Activated T-helper 1 cell treated with anti-CD3 and anti-CD28 coated beads, Interleukin-12 subunit alpha, Interleukin-12 subunit beta, Interleukin-2, Interleukin-4 antibody, amounts not matched to agents 30 ng/mL and 10 ng/mL and 1 ng/mL, durations not matched to agents 14 hours and 24 hours and 36 hours (primary cell): ENCODE measurements around the gene FAM117B. TPM values are rescaled to one million over a fixed set of nuclear protein-coding genes. Genes with fewer than 3 reads are reported as not detected.

Experiments used
- DNase-seq: peaks from one replicate; pipeline ENCODE4 v3.0.0; 2021; ENCODE audit warnings: low spot score
- H3K27ac Mint-ChIP-seq: one replicate; pipeline ENCODE4 v1.8.0; 2021; ENCODE audit warnings: mild to moderate bottlenecking, mixed read lengths
- H3K27me3 Mint-ChIP-seq: one replicate; pipeline ENCODE4 v1.8.0; 2022; ENCODE audit warnings: mild to moderate bottlenecking, moderate library complexity, mixed read lengths; ENCODE audit not compliant: insufficient read depth
- H3K36me3 Mint-ChIP-seq: one replicate; pipeline ENCODE4 v1.8.0; 2021; ENCODE audit warnings: low read depth, mixed read lengths
- H3K4me1 Mint-ChIP-seq: one replicate; pipeline ENCODE4 v1.8.0; 2021; ENCODE audit warnings: low read depth, mixed read lengths
- H3K4me3 Mint-ChIP-seq: one replicate; pipeline ENCODE4 v1.8.0; 2021; ENCODE audit warnings: mild to moderate bottlenecking, moderate library complexity, mixed read lengths
- H3K9me3 Mint-ChIP-seq: one replicate; pipeline ENCODE4 v1.8.0; 2021; ENCODE audit warnings: mixed read lengths
- intact Hi-C: fragments of 100-400 bp; cut with micrococcal nuclease; formaldehyde crosslinking; loops from one replicate; pipeline ENCODE4 v1.15.1; 2024
- total RNA-seq: library from RNA; stranded (reverse); gene quantifications from 2 replicates; pipeline ENCODE4 v1.2.3, GENCODE V29; 2022

FAM117B gene
- total RNA-seq, 1 donor from 2014 or later, result 9.3 TPM

DNA sequence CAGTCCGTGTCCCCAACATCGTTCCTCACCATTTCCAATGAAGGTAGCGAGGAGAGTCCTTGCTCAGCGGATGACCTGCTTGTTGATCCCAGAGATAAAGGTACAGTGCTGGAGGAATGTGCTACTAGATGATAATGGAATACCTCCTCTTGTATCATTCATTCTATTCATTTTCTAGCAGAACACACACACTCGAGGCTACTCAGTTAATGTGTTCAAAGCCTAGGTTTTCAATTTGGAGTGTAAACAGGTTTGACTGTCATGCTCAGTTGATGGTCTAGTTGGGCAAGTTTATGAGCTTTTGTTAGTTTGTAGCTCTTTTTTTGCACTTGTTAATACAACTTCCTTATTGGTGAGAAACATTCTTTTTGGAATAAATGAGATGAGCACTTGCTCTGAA, 122.6 kb downstream of the FAM117B start:
- peaks cover 6% of the 10 kb centered on the region for H3K36me3 Mint-ChIP-seq
- no peak overlapping the region for H3K4me3 Mint-ChIP-seq
- DNase-seq, result no peak
- no peak overlapping the region for H3K27ac Mint-ChIP-seq
- intact Hi-C loops, result no loop called here
- no peaks in the 10 kb centered on the region for H3K9me3 Mint-ChIP-seq
- H3K27me3 Mint-ChIP-seq, result no peaks in the 10 kb centered on the region
- H3K4me1 Mint-ChIP-seq, result peaks cover 16% of the 10 kb centered on the region

DNA sequence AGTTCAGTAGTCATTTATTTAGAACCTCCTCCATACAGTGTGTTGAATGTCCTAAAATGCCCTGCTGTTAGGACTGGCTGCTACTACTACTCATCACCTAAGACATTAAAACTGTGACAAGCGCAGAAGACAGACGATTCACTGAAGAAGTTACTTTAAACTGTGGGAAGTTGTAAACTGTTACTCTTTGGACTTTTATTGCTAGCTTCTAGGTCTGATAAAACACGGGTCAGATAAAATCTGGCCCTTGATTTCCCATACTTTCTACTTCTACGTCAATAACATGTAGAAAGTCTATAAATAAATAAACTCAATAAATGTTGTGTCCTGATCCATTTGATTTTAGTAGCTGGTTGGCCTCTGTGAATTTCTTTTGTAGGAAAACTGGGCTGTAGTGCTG, 123.4 kb downstream of the FAM117B start:
- Mint-ChIP-seq H3K4me3 (no peak overlapping the region), H3K9me3 (no peaks in the 10 kb centered on the region), H3K27me3 (no peaks in the 10 kb centered on the region), H3K4me1 (peaks cover 23% of the 10 kb centered on the region), H3K36me3 (peaks cover 9% of the 10 kb centered on the region), H3K27ac (no peak overlapping the region)
- DNase-seq, result no peak
- intact Hi-C loops, result no loop called here

DNA sequence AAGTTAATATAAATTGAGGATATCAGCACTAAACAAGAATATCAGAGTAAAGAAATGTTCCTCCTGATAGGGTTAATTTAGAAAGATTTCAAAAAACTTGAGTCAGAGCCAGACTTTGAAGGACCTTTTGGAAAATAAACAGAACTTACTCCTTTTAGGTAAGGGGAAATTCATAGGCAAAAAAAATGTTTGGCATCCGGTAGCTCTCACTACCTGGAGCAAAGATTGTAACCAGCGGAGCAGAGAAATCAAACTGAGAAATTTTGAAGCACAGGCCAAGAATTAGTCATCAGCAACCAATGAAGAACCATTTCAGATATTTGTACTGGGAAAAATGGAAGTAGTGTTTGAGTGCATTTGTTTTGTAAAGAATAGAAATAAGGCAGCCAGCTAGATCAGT, 123.8 kb downstream of the FAM117B start:
- no peak overlapping the region for H3K4me3 Mint-ChIP-seq
- no peaks in the 10 kb centered on the region for H3K9me3 Mint-ChIP-seq
- intact Hi-C loops, result no loop called here
- peaks cover 23% of the 10 kb centered on the region for H3K4me1 Mint-ChIP-seq
- no peaks in the 10 kb centered on the region for H3K27me3 Mint-ChIP-seq
- no peak for DNase-seq
- no peak overlapping the region for H3K27ac Mint-ChIP-seq
- peaks cover 8% of the 10 kb centered on the region for H3K36me3 Mint-ChIP-seq

DNA sequence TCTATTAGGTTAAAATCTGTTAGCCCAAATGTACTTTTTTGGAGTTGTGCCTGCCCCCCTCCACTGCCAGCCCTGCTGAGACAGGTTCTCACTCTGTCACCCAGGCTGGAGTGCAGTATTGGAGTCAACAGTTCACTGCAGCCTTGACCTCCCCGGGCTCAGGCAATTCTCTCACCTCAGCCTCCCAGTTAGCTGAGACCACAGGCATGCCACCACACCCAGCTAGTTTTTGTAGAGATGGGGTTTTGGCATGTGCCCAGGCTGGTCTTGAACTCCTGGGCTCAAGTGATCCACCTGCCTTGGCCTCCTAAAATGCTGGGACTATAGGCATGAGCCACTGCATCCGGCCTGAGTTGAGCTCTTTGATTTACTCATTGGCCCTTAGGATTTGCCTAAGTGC, 126.1 kb downstream of the FAM117B start:
- H3K27ac Mint-ChIP-seq, result no peak overlapping the region
- no peaks in the 10 kb centered on the region for H3K9me3 Mint-ChIP-seq
- H3K27me3 Mint-ChIP-seq, result no peaks in the 10 kb centered on the region
- intact Hi-C loops, result loop anchor here (5.0 kb wide), 1 partner anchor 111 kb away; the partner anchor contains the start of gene ICA1L
- no peak for DNase-seq
- peaks cover 15% of the 10 kb centered on the region for H3K36me3 Mint-ChIP-seq
- no peak overlapping the region for H3K4me3 Mint-ChIP-seq
- H3K4me1 Mint-ChIP-seq, result peaks cover 23% of the 10 kb centered on the region

DNA sequence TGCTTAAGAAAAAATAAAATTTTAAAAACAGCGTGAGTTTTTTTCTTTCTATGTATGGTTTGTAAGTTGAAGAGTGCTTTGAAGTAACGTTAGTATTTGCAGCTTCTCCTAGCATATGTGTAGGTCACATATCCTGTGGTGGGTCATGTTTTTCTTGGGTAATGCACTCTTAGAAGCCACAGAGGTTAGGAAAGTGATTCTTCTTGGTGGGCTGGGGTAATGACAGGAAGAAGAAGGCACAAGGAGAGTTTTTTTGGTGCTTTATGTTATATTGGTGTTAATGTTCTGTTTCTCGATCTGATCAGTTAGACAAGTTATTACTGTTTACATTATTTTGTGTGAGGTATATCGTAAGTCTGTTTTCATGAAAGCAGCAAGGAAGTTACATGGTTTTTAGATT, 127.8 kb downstream of the FAM117B start:
- H3K36me3 Mint-ChIP-seq, result peaks cover 17% of the 10 kb centered on the region
- DNase-seq, result no peak
- H3K27ac Mint-ChIP-seq, result peak overlapping the region; percentile 9
- H3K4me3 Mint-ChIP-seq, result peak overlapping the region; percentile 1
- H3K4me1 Mint-ChIP-seq, result peaks cover 23% of the 10 kb centered on the region
- no peaks in the 10 kb centered on the region for H3K27me3 Mint-ChIP-seq
- intact Hi-C loops, result loop anchor here (2.0 to 5.0 kb wide), 2 partner anchors 110 to 124 kb away; partner anchors contain the start of gene ICA1L
- H3K9me3 Mint-ChIP-seq, result no peaks in the 10 kb centered on the region

DNA sequence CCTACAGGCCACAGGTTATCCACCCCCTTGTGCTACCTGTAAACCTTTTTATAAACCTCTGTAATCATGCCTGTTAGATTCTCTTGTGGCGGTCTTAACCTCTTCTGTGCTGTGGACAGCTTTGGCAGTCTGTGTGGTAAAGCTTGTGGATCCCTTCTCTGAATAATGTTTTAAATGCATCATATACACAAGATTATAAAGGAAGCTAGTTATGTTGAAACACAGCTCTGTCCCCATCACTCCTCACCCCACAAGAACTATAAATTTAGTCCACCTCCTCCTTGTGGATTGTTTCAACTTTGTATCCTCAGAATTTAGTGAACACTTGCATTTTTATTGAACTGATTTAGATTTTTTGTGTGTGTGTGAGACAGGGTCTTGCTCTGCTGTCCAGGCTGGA, 129.1 kb downstream of the FAM117B start:
- H3K4me1 Mint-ChIP-seq, result peaks cover 23% of the 10 kb centered on the region
- DNase-seq, result no peak
- intact Hi-C loops, result loop anchor here (2.0 to 5.0 kb wide), 2 partner anchors 108 to 125 kb away; partner anchors contain the start of gene ICA1L
- H3K36me3 Mint-ChIP-seq, result peaks cover 20% of the 10 kb centered on the region
- no peaks in the 10 kb centered on the region for H3K27me3 Mint-ChIP-seq
- no peak overlapping the region for H3K4me3 Mint-ChIP-seq
- no peaks in the 10 kb centered on the region for H3K9me3 Mint-ChIP-seq
- H3K27ac Mint-ChIP-seq, result no peak overlapping the region

DNA sequence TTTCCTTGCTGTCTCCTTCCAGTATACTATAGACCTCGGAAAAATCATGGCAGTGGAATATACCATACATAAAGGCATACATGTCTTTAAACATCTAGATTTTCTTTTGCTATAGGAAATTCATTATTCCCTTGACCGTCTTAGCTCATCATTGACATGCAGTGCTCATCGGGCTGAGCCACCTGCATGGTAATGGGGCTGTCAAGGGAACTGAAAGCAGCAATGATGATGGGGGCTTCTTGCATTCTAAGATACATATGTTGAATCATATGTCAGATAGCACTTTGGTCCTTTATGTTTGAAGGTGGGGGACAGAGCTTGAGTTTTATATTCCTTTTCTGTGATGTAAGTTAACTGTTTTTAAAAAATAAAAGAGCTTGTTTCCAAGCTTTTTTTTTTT, 130.2 kb downstream of the FAM117B start:
- no peak overlapping the region for H3K4me3 Mint-ChIP-seq
- intact Hi-C loops, result loop anchor here (5.0 kb wide), 1 partner anchor 107 kb away; the partner anchor contains the start of gene ICA1L
- H3K9me3 Mint-ChIP-seq, result no peaks in the 10 kb centered on the region
- DNase-seq, result no peak
- H3K27me3 Mint-ChIP-seq, result no peaks in the 10 kb centered on the region
- H3K36me3 Mint-ChIP-seq, result peaks cover 23% of the 10 kb centered on the region
- H3K4me1 Mint-ChIP-seq, result peaks cover 23% of the 10 kb centered on the region
- H3K27ac Mint-ChIP-seq, result no peak overlapping the region

DNA sequence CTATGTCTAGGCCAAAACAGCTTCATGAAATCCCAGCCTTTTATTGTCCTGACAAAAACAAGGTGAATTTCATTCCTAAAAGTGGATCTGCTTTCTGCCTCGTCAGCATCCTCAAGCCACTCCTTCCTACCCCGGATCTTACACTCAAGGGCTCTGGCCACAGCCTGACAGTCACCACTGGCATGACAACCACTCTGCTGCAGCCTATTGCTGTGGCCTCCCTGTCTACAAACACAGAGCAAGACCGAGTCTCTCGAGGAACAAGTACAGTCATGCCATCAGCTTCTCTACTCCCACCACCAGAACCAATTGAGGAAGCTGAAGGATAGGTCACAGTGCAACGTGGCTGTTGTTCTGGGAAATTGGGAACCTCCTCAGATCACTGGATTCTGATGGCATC, 130.7 kb downstream of the FAM117B start:
- no peaks in the 10 kb centered on the region for H3K27me3 Mint-ChIP-seq
- no peak for DNase-seq
- H3K27ac Mint-ChIP-seq, result no peak overlapping the region
- intact Hi-C loops, result no loop called here
- no peak overlapping the region for H3K4me3 Mint-ChIP-seq
- H3K36me3 Mint-ChIP-seq, result peaks cover 24% of the 10 kb centered on the region
- peaks cover 22% of the 10 kb centered on the region for H3K4me1 Mint-ChIP-seq
- H3K9me3 Mint-ChIP-seq, result no peaks in the 10 kb centered on the region

DNA sequence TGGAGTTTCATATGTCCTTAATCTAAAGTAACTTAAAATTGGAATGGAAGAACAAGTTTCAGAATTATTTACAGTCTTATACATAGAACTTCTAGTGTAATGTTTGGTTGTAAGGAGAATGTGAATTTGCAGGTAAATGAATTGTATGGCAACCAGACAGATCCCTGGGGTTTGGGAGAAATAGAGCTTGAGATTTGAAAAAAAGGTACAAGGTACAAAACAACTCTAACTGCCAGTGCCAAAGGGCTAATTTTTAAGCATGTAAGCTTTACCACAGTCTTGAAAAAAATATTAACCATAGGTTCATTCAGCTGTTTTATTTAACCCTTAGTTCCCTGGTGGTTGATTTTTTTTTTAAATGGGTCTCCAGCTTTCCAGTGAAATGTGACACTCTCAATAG, 133.5 kb downstream of the FAM117B start:
- no peak for DNase-seq
- intact Hi-C loops, result no loop called here
- no peak overlapping the region for H3K27ac Mint-ChIP-seq

DNA sequence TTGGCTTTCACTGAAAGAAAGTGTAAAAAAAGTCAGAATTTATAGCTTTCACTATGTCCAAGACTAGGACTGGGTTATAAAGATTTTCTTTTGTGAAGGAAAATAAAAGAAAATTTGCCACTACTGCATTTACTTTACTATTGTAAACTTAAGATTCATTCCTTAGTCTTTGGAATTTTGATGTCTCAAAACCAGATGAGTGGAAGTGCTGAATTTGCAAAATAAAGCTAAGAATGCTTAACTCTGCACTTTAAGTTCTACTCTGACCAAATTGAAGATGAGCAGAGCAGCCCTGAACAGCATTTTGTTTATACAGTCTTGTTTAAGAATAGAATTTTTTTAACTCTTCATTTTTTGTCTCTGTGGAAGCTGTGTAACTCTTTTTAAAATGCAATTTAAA, 134.4 kb downstream of the FAM117B start:
- no peak for DNase-seq
- H3K27ac Mint-ChIP-seq, result no peak overlapping the region
- H3K9me3 Mint-ChIP-seq, result no peaks in the 10 kb centered on the region
- no peaks in the 10 kb centered on the region for H3K4me1 Mint-ChIP-seq
- no peaks in the 10 kb centered on the region for H3K27me3 Mint-ChIP-seq
- peaks cover 13% of the 10 kb centered on the region for H3K36me3 Mint-ChIP-seq
- intact Hi-C loops, result no loop called here
- H3K4me3 Mint-ChIP-seq, result no peak overlapping the region

More for the DNA sequence above, 133.5 kb downstream of the FAM117B start:
- Mint-ChIP-seq H3K27me3 (no peaks in the 10 kb centered on the region), H3K36me3 (peaks cover 16% of the 10 kb centered on the region), H3K9me3 (no peaks in the 10 kb centered on the region), H3K4me1 (no peaks in the 10 kb centered on the region), H3K4me3 (no peak overlapping the region)

DNA sequence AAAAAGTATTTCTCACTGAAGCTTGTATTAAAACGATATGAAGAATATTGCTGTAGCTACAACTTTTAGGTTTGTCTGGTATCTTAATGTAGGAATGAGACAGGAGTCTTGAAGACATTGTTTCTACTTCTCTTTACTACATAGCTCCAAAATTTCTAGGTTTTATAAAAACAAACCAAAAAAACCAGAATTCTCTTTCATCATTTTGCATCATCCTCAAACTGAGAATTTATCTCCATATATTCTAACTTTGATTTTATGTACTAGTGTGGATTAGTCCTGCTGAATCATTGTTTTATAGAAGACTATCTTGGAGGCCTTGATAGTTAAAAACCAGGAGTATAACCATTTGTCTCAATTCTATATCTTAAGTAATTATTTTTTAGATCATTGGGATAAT, 136.6 kb downstream of the FAM117B start:
- H3K27ac Mint-ChIP-seq, result no peak overlapping the region
- H3K36me3 Mint-ChIP-seq, result peaks cover 8% of the 10 kb centered on the region
- no peaks in the 10 kb centered on the region for H3K4me1 Mint-ChIP-seq
- H3K9me3 Mint-ChIP-seq, result no peaks in the 10 kb centered on the region
- intact Hi-C loops, result no loop called here
- no peak overlapping the region for H3K4me3 Mint-ChIP-seq
- no peak for DNase-seq
- H3K27me3 Mint-ChIP-seq, result no peaks in the 10 kb centered on the region

DNA sequence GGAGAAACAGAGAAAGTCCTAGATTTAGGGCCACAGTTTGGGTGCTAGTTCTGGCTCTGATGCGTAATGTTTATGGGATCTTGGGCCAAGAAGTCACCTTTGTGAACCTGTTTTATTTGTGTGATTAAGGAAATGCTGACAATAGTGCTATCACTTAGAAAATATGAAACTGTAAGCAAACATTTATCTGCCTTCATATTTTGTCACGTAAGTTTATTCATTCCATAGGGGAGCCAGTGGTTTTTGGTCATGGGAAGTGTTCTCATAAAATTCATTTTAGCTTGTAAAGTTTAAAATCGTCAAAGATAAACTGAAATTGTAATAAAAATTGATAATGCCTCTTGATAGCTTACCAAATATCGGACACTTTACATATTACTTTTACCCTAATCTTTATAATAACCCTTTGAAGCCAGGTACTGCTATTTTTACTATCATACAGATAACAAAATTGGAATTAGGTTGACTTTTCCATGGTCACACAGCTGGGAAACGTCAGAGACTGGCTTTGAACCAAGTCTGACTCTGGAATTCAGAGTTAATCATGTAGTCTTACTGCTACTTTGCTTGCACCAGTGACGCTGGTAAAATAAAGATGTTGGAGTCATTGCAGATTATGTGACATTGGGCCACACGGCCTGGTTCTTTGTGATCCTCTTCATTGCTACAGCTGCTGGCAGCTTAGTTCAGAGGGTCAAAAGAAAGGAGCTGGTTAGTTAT, 137.1 kb downstream of the FAM117B start:
- H3K36me3 Mint-ChIP-seq, result peaks cover 7% of the 10 kb centered on the region
- H3K9me3 Mint-ChIP-seq, result no peaks in the 10 kb centered on the region
- no peak overlapping the region for H3K4me3 Mint-ChIP-seq
- DNase-seq, result no peak
- intact Hi-C loops, result no loop called here
- no peak overlapping the region for H3K27ac Mint-ChIP-seq
- H3K4me1 Mint-ChIP-seq, result no peaks in the 10 kb centered on the region
- no peaks in the 10 kb centered on the region for H3K27me3 Mint-ChIP-seq

DNA sequence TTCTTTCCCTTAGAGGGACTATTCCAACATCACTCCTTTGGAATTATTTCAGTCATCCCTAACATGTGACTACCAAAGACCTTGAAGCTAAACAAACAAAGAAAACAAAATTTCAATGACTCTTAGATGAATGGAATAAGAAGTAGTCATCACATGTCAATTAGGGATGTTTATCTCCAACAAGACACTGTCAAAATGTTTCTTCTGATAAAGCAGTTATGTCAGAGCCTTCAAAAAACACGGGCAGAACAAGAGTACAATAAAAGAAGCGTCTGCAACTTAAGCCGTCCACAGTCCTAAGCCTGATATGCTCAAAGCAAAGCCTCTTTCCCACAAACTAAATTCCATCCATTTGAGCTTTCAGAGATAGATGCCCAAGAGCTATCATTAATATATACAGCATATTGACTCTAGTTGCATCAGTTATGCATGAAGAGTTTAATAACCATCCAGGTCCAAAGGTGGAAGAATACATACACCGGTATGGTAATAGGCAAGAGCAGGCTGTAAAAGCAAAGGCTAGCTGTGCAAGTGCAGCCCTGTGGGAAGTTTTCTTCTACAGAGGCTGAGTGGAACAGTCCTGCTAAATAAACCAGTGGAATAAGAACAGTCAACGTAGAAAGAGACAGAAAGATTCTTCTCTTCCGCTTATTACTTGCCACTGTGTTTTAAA, 138.7 kb downstream of the FAM117B start:
- Mint-ChIP-seq H3K4me3 (no peak overlapping the region), H3K36me3 (peaks cover 4% of the 10 kb centered on the region), H3K27ac (no peak overlapping the region), H3K9me3 (no peaks in the 10 kb centered on the region), H3K27me3 (no peaks in the 10 kb centered on the region), H3K4me1 (no peaks in the 10 kb centered on the region)
- intact Hi-C loops, result no loop called here
- DNase-seq, result no peak
